Stomach smooth muscle (tissue), 2 donors: ENCODE results near the gene CCDC88B.

Experiments
- H3K27ac ChIP-seq: one replicate; pipeline ENCODE4 v1.7.0; 2013; ENCODE audit warnings: mild to moderate bottlenecking, low read length, inconsistent platforms
- H3K27me3 ChIP-seq, 2 donors: one replicate each; pipeline ENCODE4 v1.7.0; 2013; ENCODE audit warnings: low read length in 2 of 2; ENCODE audit not compliant: insufficient read depth in 2 of 2, control insufficient read depth in 1 of 2
- H3K36me3 ChIP-seq, 2 donors: one replicate each; pipeline ENCODE4 v1.7.0; 2013; ENCODE audit warnings: low read length in 2 of 2; ENCODE audit not compliant: control insufficient read depth in 2 of 2, insufficient read depth in 2 of 2
- H3K4me1 ChIP-seq: one replicate; pipeline ENCODE4 v1.7.0; 2013; ENCODE audit warnings: low read length; ENCODE audit not compliant: control insufficient read depth, insufficient read depth
- H3K4me3 ChIP-seq, 2 donors: one replicate each; pipeline ENCODE4 v1.7.0; 2013; ENCODE audit warnings: low read length in 2 of 2
- H3K9ac ChIP-seq, 2 donors: one replicate each; pipeline ENCODE4 v1.7.0; 2013; ENCODE audit warnings: low read length in 2 of 2, mild to moderate bottlenecking in 1 of 2
- H3K9me3 ChIP-seq, 2 donors: one replicate each; pipeline ENCODE4 v1.7.0; 2013; ENCODE audit warnings: low read length in 2 of 2; ENCODE audit not compliant: control insufficient read depth in 2 of 2
- donor health status: healthy.
- donor health status: Pancreatic carcinoma.

CCDC88B gene

GRCh38 chr11:64381350-64381749 lies 41.3 kb downstream of the CCDC88B start:
- no peaks in the 10 kb centered on the region for H3K9me3 ChIP-seq
- no peak overlapping the region for H3K27ac ChIP-seq
- peaks cover 4 to 10% of the 10 kb centered on the region in 2 donors for H3K27me3 ChIP-seq
- H3K4me1 ChIP-seq: peaks cover 9% of the 10 kb centered on the region
- H3K4me3 ChIP-seq: no peak overlapping the region
- no peak overlapping the region for H3K9ac ChIP-seq
- no peaks in the 10 kb centered on the region for H3K36me3 ChIP-seq

- Histone ChIP-seq H3K27me3 (peaks cover 4 to 10% of the 10 kb centered on the region in 2 donors), H3K4me3 (no peak overlapping the region), H3K9ac (no peak overlapping the region), H3K4me1 (peaks cover 9% of the 10 kb centered on the region), H3K9me3 (no peaks in the 10 kb centered on the region), H3K36me3 (no peaks in the 10 kb centered on the region), H3K27ac (no peak overlapping the region)
Observed at GRCh38 chr11:64382047-64382446, 42.0 kb downstream of the CCDC88B start.

GRCh38 chr11:64382586-64382985 lies 42.6 kb downstream of the CCDC88B start:
- Histone ChIP-seq H3K27ac (no peak overlapping the region), H3K9ac (no peak overlapping the region), H3K4me3 (no peak overlapping the region), H3K4me1 (peaks cover 9% of the 10 kb centered on the region), H3K27me3 (peaks cover 4 to 10% of the 10 kb centered on the region in 2 donors), H3K9me3 (no peaks in the 10 kb centered on the region), H3K36me3 (no peaks in the 10 kb centered on the region)

GRCh38 chr11:64383580-64383979 lies 43.6 kb downstream of the CCDC88B start:
- Histone ChIP-seq H3K4me1 (peaks cover 8% of the 10 kb centered on the region), H3K9me3 (no peaks in the 10 kb centered on the region), H3K9ac (no peak overlapping the region), H3K4me3 (no peak overlapping the region), H3K36me3 (no peaks in the 10 kb centered on the region), H3K27ac (no peak overlapping the region), H3K27me3 (peaks cover 4 to 10% of the 10 kb centered on the region in 2 donors)

GRCh38 chr11:64384028-64384737 lies 44.2 kb downstream of the CCDC88B start:
- H3K36me3 ChIP-seq: no peaks in the 10 kb centered on the region
- peaks cover 6% of the 10 kb centered on the region for H3K4me1 ChIP-seq
- H3K27me3 ChIP-seq: peaks cover 4 to 10% of the 10 kb centered on the region in 2 donors
- no peak overlapping the region for H3K9ac ChIP-seq
- no peak overlapping the region for H3K4me3 ChIP-seq
- no peaks in the 10 kb centered on the region for H3K9me3 ChIP-seq
- no peak overlapping the region for H3K27ac ChIP-seq

GRCh38 chr11:64384981-64385944 lies 45.3 kb downstream of the CCDC88B start:
- Histone ChIP-seq H3K9ac (no peak overlapping the region), H3K4me1 (peaks cover 6% of the 10 kb centered on the region), H3K27ac (no peak overlapping the region)

GRCh38 chr11:64385945-64386704 lies 46.1 kb downstream of the CCDC88B start:
- H3K9me3 ChIP-seq: no peaks in the 10 kb centered on the region
- no peak overlapping the region for H3K27ac ChIP-seq
- H3K27me3 ChIP-seq: peaks cover 4 to 7% of the 10 kb centered on the region in 2 donors
- no peak overlapping the region for H3K9ac ChIP-seq
- H3K36me3 ChIP-seq: no peaks in the 10 kb centered on the region
- H3K4me1 ChIP-seq: peaks cover 6% of the 10 kb centered on the region
- no peak overlapping the region for H3K4me3 ChIP-seq

More at GRCh38 chr11:64384981-64385944, 45.3 kb downstream of the CCDC88B start:
- Histone ChIP-seq H3K4me3 (no peak overlapping the region), H3K36me3 (no peaks in the 10 kb centered on the region), H3K9me3 (no peaks in the 10 kb centered on the region), H3K27me3 (peaks cover 4 to 7% of the 10 kb centered on the region in 2 donors)

GRCh38 chr11:64387916-64388315 lies 47.9 kb downstream of the CCDC88B start:
- no peak overlapping the region for H3K4me3 ChIP-seq
- peaks cover 4% of the 10 kb centered on the region in 2 donors for H3K27me3 ChIP-seq
- H3K4me1 ChIP-seq: peaks cover 10% of the 10 kb centered on the region
- H3K36me3 ChIP-seq: no peaks in the 10 kb centered on the region
- no peak overlapping the region for H3K9ac ChIP-seq
- no peak overlapping the region for H3K27ac ChIP-seq
- no peaks in the 10 kb centered on the region for H3K9me3 ChIP-seq

GRCh38 chr11:64388894-64389293 lies 48.9 kb downstream of the CCDC88B start:
- Histone ChIP-seq H3K27me3 (no peaks in the 10 kb centered on the region), H3K4me3 (no peak overlapping the region), H3K9me3 (no peaks in the 10 kb centered on the region), H3K9ac (no peak overlapping the region), H3K27ac (no peak overlapping the region), H3K36me3 (no peaks in the 10 kb centered on the region), H3K4me1 (peaks cover 10% of the 10 kb centered on the region)

GRCh38 chr11:64389851-64390250 lies 49.8 kb downstream of the CCDC88B start:
- H3K36me3 ChIP-seq: no peaks in the 10 kb centered on the region
- no peak overlapping the region for H3K27ac ChIP-seq
- peaks cover 10% of the 10 kb centered on the region for H3K4me1 ChIP-seq
- H3K4me3 ChIP-seq: no peak overlapping the region
- H3K27me3 ChIP-seq: no peaks in the 10 kb centered on the region
- H3K9ac ChIP-seq: no peak overlapping the region
- no peaks in the 10 kb centered on the region for H3K9me3 ChIP-seq
